Sigmoid colon (tissue), 4 donors: Measurements from ENCODE around the gene ITGB2.

Experiments used
- CTCF ChIP-seq, 4 experiments: fragments of 450-650 bp in 3 of 4; fragments of 200-600 bp in 1 of 4; IDR thresholded peaks; one replicate each; pipeline ENCODE4 v1.5.1; 2016 to 2019; ENCODE audit warnings: antibody characterized with exemption in 4 of 4, mild to moderate bottlenecking in 3 of 4, moderate library complexity in 2 of 4
- EP300 ChIP-seq, 4 donors: sonication (generic); formaldehyde crosslinking; IDR thresholded peaks; one replicate each; pipeline ENCODE4 v1.6.1; 2017; ENCODE audit warnings: antibody characterized with exemption in 4 of 4
- POLR2AphosphoS5 ChIP-seq, 4 donors: sonication (generic); formaldehyde crosslinking; IDR thresholded peaks; one replicate each; pipeline ENCODE4 v1.6.1; 2017; ENCODE audit warnings: antibody characterized with exemption in 4 of 4

- TF ChIP-seq CTCF (IDR thresholded peaks at IDR 0.05) (no peak), POLR2AphosphoS5 (IDR thresholded peaks at IDR 0.05) (no peak), EP300 (IDR thresholded peaks at IDR 0.05) (no peak)
Measured at GRCh38 chr21:44911068-44911383, 9.7 kb downstream of the ITGB2 start.
